22Rv1 (cell line): ENCODE results near the gene DENND1A.

ENCODE experiments used
- CTCF ChIP-seq: fragments of 450-650 bp; IDR thresholded peaks from 2 replicates; pipeline ENCODE4 v1.5.1; 2017; ENCODE audit warnings: mild to moderate bottlenecking
- ZFX ChIP-seq: fragments of 450-650 bp; IDR thresholded peaks from 2 replicates; pipeline ENCODE4 v1.6.1; 2017; ENCODE audit warnings: antibody characterized with exemption, borderline replicate concordance

GRCh38 chr9:123378025-123378424, 551.9 kb downstream of the DENND1A start:
- TF ChIP-seq CTCF (no peak), ZFX (no peak)
